ENCODE measurements around the gene LYPD6B.

- TF ChIP-seq CTCF (IDR thresholded peaks at IDR 0.05) (no peak), POLR2A (IDR thresholded peaks at IDR 0.05) (no peak)
These were observed 28.7 kb upstream of the LYPD6B start for GRCh38 chr2:149009576-149010461.

All from vagina (tissue), 2 donors.